HG02973 (cell line): ENCODE results near the gene SNTA1.
"Not testable (repeated sequence)": the region's sequence is repeated elsewhere in the genome, so short reads cannot be mapped to it uniquely, and the experiment has no call there.

Source experiments
- ATAC-seq: cut with Tn5 transposase; IDR thresholded peaks from one replicate; pipeline ENCODE4 v1.9.1; 2021; ENCODE audit warnings: moderate library complexity; ENCODE audit not compliant: unreplicated experiment

Gene SNTA1

DNA sequence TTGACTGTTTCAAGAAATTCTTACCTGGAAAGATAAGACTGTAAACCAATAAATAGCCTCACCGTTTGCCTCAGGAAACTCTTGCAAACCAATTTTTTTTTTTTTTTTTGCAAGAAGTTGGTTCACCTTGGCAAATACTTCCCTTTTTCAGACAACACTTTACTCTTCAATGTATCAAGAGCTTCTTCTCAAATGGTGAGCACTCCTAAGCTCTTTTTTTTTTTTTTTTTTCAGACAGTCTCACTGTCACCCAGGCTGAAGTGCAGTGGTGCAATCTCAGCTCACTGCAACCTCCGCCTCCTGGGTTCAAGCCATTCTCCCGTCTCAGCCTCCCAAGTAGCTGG, 22.7 kb upstream of the SNTA1 start:
- no peak for ATAC-seq

DNA sequence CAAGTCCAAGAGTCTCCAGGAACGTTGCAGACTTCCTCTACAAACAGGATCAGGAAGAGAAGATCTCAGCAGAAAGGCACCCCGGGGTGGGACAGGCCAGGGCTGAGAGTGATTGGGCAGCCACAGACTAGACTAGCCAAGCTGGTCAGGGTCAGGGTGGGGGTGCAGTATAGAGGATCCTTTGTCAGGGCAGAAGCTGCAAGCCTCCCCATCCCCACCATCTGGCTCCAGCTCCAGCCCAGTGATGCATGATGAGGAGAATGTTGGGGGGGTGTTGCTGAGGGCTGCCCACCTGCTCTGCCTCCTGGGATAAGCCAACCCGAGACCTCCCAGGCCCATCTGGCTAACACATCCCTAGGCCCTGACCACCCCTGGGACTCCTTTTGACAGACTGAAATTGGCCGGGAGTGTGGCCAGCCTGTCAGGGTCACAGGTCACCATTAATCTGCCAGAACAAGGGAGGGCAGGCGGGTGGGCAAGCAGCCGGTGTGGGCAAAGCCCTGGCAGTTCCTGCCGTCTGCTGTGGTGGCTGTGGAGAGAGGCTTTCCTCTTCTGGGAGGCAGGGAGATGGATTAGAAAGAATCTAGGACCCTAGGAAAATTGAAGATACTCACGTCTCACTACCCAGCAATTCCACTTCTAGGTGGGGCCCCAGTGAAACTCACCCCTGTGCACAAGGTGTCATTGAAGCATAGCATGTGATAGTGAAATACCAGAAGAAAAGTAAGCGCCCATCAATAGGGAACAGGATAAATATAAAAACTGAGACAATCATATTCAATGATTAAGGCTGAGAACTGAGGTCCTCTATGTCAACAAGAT, 22.1 kb upstream of the SNTA1 start:
- ATAC-seq: no peak

DNA sequence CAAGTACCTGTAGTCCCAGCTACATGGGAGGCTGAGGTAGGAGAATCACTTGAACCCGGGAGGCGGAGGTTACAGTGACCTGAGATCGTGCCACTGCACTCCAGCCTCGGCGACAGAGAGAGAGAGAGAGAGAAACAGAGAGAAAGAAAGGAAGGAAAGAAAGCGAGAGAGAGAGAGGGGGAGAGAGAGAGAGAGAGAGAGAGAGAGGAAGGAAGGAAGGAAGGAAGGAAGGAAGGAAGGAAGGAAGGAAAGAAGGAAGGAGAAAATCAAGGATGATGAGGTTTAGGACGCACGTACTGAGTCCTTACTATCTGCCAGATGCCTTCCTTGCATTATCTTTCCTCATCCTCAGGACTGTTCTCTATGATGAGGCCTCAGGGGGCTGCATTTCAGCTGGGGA, 21.2 kb upstream of the SNTA1 start:
- not testable (repeated sequence) for ATAC-seq

DNA sequence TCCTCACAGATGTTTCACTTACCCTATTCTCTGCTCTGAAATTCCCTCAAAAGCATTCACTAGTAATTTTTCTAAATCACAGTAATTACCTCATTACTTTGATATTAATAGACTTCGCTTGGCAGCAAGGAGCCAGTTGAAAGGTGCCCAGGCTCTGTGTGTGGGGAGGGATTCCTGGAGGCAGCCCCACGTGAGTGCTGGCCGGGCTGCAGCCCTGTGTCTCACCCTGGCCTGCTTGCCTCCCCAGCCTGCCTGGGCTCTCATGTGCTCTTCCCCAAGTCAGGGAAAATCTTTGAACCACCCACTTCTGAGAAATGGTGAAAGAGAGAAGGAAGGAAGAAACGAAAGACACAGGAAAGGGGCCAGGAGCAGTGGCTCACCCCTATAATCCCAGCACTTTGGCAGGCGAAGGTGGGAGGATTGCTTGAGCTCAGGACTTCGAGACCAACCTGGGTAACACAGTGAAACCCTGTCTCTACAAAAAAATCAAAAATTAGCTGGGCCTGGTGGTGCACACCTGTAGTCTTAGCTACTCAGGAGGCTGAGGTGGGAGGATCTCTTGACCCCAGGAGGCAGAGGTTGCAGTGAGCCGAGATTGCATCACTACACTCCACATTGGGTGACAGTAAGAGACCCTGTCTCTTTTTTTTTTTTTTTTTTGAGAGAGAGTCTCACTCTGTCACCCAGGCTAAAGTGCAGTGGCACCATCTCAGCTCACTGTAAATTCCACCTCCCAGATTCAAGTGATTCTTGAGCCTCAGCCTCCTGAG, 20.0 kb upstream of the SNTA1 start:
- ATAC-seq: no peak

DNA sequence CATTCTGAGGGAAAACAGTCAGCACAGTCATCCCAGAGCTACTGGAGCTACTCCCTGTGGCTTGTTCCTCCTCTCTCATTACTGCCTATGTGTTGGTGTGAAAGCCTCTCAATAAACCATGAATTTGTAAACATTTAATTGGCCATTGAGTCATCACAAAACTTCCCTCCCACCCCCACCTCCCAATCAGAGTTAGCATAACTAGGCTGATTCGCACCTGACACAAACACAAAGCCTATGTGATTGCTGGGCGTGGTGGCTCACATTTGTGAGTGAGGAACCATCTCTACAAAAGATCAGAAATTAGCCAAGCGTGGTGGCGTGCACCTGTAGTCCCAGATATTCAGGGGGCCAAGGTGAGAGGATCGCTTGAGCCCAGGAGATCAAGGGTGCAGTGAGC, 17.1 kb upstream of the SNTA1 start:
- no peak for ATAC-seq

DNA sequence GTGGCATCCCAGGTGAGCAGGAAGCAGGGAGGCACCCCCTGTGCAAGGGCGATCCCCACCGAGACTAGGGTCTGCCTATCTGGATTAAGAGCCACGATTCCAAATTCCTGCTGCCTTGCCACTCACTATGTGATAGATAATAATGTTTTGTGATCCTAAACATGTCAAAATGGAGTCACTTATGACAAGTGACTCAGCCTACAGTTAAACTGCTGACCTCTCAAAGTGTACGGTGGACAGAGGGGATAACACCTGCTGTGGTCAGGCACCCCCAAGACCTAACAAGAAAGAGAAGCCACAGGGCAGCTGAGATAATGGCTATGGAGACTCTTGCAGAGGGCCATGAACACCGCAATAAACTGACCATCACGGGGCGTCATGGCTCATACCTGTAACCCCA, 16.0 kb upstream of the SNTA1 start:
- ATAC-seq: no peak

DNA sequence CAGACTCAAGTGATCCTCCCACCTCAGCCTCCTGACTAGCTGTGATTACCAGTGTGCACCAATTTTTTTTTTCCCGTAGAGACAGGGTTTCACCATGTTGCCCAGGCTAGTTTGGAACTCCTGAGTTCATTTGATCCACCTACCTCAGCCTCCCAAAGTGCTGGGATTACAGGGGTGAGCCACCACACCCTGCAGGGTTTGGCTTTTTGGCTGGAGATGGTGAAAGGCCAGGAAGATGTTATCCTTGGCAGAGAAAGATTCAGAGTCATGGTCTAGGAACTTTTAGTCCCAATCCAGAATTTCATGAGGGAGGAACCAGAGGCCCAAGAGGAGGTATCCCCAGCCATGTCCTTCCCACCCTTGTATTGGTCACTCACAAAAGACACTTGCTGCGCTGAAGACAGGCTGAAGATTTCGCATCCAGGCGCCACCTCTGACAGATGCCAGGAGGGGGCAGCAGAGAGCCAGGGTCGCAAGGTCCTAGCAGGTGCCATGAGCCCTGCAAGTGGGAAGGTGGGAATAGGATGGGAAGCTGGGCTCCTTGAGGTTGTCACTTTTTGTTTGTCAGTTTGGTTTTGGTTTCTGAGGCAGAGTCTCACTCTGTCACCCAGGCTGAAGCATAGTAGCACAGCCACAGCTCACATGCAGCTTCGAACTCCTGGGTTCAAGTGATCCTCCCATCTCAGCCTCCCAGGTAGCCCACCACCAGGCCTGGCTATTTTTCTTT, 13.5 kb upstream of the SNTA1 start:
- not testable (repeated sequence) for ATAC-seq

DNA sequence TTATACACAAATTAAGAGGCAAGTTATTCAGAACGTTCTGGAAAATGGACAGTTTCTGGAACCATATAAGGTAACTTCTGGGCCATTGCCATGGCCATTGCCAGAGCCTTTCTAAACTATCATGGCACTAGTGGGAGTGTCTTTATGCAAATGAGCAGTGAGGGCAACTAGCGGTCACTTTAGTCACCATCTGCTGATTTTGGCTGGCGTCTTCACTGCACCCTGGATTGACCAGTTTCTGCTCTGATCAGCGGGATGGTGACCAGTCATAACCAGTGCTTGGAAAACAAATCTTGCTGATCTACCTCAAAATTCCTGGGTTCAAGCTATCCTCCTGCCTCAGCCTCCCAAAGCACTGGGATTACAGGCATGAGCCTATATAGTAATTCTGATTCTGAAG, 7.3 kb upstream of the SNTA1 start:
- no peak for ATAC-seq

DNA sequence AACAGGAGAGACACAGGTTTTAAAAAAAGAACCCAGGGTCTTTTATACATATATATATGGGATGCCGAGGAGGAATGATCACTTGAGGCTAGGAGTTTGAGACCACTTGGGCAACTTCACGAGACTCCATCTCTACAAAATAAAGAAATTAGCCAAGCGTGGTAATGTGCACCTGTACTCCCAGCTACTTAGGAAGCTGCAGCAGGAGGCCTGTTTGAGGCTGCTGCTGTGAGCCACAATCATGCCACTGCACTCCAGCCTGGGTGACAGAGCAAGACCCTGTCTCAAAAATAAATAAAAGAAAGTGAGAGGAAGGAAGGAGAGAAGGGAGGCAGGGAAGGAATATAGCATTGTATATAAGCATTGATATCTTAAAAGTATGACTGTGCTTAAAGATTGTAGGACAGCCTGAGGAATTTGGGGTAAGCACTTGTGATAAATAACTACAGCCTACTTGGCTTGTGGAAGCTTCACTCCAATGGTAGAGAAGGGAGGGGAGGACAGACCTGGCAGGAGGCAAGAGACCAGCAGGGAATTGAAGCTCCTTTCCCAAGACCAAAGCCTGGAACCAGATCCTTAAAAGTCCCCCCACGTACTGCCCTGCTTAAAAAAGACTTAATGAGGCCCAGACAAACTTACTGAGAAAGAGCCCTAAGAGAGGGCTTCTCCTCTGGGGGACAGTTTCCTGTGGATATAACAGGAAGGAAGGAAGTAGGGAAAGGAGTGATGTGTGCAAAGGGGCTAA, 2.5 kb upstream of the SNTA1 start:
- ATAC-seq: no peak

DNA sequence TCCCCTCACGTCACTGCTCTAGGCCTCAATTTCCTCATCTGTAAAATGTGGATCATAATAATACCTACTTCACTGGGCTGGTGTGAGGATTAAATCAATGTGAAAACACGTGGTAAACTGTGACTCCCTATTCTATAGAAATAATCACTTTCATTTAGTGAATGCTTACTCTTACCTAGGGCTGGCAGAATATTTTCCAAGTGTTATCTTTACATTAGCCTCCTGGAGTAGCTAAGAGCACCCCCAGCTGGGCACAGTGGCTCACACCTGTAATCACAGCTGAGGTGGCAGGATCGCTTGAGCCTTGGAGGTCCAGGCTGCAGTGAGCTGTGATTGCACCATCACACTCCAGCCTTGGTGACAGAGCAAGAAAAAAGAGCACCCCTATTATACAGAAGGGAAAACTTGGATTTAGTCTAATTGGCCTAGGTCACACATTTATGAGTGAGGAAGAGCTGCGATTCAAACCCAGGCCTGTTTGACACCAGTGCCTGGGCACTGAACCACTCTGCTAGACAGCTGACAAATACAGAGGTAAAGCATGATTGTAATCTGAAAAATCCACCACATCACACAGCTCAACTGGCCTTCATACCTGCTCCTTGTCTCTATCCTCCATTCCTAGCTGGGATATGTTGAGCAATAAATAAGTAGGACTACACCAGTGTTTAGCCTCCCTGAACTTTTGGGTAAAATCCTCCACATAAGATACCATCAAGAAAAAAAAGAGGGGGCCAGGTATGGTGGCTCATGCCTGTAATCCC, 1.4 kb upstream of the SNTA1 start:
- no peak for ATAC-seq

DNA sequence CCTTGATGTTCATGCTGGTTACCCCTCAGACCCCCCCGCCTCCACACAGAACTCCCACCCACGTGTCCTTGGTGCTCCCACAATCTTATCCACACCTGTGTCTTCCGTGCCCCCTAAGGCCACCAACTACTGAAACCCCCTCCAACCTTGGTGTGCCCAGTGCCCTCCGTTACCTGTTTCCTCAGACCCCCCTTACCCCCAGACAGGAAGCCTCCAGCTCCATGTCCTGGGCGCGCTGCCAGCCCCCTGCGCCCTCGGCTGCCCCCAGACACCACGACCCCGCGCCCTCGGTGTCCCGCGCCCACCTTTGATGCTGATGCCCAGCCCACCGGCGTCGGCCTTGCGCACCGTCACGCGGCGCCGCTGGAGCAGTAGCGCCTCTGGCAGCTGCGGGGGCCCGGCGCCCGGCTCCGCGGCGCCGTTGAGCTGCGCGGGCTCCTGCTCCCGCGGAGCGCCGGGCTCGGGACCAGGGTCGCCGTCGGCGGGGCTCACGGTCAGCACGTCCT, 504 bp downstream of the SNTA1 start:
- peak; percentile 15 for ATAC-seq

DNA sequence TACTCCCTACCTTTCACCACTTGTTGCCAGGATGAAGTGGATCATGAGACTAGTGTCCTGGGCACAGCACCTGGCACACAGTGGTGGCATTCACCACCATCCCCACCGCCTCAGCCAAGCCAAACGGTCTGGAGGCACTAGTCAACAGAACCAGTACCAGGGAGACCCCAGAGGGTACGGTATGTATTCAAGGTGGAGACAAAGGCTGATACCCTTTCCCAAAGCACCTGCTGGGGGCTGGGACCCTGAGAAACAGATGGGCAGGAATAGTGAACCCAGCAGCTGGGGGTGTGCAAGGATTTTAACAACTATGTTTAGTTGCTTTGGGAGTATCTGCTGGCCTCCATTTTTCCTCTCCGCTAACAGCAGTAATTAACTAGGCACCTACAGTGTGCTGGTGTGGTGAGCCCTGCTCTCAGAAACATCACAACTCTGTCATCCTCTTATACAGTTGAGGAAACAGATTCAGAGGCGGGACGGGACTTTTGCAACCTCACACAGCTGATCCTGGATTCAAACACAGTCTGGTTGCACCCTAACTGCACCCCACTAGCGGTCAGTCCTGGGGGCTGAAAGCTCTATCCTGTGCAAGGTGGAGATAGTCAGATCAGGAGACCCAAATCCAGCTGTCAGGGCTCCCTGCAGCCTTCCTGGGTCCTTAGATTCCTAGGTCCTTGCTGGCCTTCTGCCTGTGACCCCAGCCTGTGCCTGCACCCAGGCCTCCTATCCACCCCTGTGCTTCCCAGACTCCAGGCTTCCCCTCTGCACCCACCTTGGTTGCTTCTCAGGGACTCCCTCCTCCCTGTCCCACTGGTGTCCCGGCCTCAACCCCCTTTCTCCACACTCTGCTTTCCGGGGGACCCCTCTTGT, 1.2 kb downstream of the SNTA1 start:
- ATAC-seq: no peak

DNA sequence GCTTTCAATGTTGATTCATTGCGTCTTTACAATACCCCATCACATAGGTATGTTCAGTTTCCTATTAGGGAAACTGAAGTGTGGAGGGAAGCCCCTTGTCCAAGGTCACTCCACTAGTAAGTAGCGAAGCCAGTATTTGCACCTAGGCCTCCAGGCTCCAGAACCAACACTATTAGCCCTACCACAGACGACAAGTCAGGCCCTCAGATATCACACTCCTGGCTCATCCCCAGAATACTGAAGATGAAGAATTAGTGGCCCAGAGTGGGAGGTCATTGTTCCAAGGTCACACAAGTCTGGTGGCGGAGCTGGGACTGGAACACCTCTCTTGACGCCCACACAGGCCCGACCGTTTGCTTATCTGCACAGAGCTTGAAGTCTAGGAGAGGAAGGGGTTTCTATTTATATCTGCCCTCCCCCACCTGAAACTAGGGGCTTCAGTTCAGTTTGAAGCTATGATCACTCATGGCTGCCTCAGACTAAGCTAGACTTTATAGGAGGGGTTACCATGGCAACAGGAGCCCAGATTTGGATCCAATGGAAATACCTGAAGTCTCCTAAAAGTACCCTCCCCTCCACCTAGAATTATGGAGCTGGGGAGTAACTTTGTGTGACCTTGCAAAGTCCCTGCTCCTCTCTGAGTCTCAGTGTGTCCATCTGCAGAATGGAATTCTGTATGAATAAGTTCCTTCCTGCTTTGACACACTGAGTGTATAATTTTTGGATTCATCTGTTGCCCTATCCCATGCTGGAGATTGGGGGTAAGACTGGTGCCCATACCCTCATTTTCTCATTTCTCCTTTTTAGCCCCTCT, 2.2 kb downstream of the SNTA1 start:
- no peak for ATAC-seq

DNA sequence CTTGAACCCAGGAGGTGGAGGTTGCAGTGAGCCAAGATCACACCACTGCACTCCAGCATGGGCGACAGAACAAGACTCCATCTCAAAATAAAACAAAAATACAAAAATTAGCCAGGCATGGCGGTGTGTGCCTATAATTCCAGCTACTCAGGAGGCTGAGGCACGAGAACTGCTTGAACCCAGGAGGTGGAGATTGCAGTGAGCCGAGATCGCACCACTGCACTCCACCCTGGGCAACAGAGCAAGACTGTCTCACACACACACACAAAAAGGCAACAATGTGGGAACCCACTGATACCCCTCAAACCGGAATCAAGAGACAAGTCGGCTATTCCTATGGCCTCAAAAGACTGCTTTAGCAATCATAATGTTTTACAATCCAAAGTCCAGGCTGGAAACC, 3.0 kb downstream of the SNTA1 start:
- ATAC-seq: not testable (repeated sequence)

DNA sequence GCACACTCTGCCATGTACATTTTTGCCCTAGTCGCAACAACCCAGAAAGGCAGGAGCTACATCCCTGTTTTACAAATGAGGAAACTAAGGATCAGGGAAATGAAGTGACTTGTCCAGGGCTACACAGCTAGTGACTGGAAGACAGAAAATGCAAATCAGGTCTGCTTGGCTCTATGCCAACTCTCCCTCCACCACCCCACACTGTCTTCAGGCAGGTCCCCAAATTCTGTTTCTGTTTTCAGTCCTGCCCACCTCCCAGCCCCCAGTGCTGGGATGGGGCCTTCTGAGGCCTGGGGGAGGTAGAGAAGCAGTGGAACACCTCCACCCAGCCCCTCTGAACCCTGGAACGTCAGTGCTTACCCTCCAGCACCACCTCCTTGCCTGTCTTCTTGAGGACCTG, 5.1 kb downstream of the SNTA1 start:
- no peak for ATAC-seq

DNA sequence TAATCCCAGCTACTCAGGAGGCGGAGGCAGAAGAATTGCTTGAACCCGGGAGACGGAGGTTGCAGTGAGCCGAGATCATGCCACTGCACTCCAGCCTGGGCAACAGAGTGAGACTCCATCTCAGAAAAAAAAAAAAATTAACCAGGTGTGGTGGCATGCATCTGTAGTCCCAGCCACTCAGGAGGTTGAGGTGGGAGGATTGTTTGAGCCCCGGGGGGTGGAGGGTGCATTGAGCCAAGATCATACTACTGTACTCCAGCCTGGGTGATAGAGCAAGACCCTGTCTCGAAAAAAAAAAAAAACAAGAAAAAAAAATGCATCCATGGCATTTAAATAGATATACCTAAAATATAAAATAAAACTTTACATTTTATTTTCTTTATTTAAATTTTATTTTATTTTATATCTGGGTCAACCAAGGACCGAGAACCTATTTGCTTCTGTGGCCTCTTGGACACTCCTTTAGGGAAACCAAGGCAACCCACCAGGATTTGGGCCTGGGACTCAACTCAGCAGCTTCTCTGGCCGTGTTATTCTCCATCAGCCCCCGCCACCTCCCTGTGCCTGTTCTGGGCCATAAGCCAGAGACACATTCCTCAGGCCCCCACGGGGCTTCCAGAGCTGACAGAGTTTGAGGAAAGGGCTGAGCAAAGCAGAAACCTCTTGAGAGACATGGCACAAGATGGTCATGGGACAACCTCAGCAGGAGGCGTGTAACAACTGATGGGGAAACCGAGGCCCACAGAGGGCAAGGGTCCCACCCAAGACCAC, 6.2 kb downstream of the SNTA1 start:
- ATAC-seq: no peak

DNA sequence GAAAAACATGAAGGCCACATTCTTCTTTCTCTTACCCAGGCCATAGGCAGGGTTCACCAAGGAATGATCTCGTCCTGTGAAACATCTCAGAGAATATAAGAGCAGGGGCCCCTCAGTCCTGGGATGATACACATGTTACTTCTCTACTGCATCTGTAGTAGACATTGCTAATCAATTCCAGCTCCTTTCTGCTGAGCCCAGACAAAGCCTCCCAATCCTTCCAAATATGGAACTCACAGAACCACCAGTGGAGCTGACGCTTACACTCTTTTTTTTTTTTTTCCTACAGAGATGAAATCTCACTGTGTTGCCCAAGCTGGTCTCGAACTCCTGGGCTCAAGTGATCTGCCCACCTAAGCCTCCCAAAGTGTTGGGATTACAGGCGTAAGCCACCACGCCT, 9.1 kb downstream of the SNTA1 start:
- no peak for ATAC-seq
